HG03135 (cell line): ENCODE results near the gene C1orf232.

ENCODE experiments used
- ATAC-seq: cut with Tn5 transposase; IDR thresholded peaks from one replicate; pipeline ENCODE4 v1.9.1; 2021; ENCODE audit warnings: mild to moderate bottlenecking, moderate library complexity; ENCODE audit not compliant: unreplicated experiment

The C1orf232 gene

GRCh38 chr1:26158271-26158907 is 10.4 kb downstream of the C1orf232 start:
- no peak for ATAC-seq

GRCh38 chr1:26156285-26157038 is 12.3 kb downstream of the C1orf232 start:
- ATAC-seq = no peak

- ATAC-seq = no peak
Observed at GRCh38 chr1:26155370-26156284, 13.1 kb downstream of the C1orf232 start.

- ATAC-seq = no peak
Observed at GRCh38 chr1:26154750-26155149, 14.0 kb downstream of the C1orf232 start.

DNA sequence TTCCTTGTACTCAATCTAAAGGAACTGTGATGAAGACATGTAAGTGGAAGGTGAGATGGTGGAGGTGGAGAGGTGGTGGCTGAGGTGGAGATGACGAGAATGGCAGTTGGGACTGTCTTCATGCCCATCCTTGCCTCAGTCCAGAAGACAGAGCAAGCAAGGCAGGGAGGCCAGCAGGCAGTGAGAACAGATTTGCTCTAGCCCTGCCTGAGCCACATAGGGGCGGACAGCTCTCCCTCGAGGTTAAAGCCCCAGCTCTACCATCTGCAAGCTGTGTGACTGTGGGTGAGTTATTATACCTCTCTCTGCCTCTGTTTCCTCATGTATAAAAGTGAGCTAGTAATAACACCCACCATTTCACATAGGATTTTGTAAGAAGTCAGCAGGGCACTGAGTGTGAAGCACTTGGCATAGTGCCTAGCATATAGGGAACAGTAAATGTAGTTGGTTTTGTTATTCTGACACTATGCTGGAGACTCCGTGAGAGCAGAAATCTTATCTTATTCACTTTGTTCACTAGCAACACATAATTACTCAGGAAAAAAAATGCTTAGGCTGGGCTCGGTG is 14.7 kb downstream of the C1orf232 start:
- no peak for ATAC-seq

DNA sequence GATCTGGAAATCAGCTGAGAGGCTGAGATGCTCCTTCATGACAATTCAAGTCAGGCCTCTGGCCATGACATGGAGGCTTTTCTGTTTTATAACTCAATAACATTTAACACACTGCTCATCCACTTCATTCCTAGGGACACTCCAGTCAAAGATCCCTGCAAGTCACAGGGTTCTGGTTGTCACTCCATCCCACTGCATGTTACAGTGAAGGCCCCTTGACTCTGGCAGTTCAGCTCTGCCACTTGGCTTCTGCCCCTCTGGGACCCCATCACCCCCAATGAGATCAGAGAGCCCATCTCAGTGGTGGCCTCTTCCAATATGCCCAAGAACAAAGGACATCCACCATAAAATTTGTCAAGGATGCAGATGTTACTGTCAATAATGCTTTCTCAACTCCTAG is 19.9 kb downstream of the C1orf232 start:
- ATAC-seq = no peak

GRCh38 chr1:26145960-26146294 is 22.8 kb downstream of the C1orf232 start:
- no peak for ATAC-seq

DNA sequence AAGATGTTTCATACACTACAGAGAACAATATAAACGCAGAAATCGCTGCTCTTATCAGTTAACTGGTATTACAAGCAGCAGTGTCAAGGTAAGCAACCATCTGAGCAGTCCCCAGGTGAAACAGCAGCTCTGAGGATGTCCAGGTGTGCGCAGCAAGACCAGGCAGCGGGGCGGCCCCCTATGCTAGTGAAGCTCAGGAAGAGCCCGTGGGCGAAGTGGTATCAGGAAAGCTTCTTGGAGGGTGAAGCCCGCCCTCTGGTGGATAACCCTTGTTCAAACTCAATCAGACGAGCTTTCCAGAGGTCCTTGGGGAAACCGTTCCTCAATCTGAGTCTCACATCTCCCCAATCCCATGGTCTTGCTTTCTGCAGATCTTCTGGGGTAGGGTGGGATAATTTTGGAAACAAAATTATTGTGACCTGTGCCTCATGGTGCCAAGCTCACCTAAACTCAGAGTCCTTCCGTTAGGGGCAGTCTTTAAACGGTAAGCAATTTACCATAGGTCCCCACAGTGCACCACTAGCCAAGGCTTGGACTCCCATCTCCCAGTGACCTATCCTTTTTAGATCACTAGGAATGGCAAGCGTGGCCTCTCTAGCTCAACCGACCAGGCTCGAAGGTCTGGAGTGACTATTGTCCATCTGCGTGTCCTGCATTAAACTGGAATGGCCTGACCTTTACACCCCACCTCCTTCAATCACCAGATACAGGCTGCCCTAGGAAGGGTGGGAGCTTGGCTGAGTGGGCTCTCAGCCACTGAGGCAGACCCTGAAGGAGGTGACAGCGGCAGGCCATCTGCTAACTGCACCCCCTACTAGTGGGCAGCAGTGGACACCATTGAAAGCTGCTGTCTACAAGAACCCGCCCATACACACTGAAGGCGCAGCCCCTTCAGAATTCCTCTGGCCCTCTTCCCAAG is 23.5 kb downstream of the C1orf232 start:
- ATAC-seq = no peak

GRCh38 chr1:26142159-26142558 is 26.6 kb downstream of the C1orf232 start:
- ATAC-seq = no peak

GRCh38 chr1:26138974-26139558 is 29.7 kb downstream of the C1orf232 start:
- ATAC-seq = no peak

- ATAC-seq = no peak
Observed at GRCh38 chr1:26134466-26134865, 34.3 kb downstream of the C1orf232 start.

- ATAC-seq = no peak
Observed at GRCh38 chr1:26132834-26133167, 36.0 kb downstream of the C1orf232 start.

- no peak for ATAC-seq
Observed at GRCh38 chr1:26132128-26132833, 36.5 kb downstream of the C1orf232 start.

DNA sequence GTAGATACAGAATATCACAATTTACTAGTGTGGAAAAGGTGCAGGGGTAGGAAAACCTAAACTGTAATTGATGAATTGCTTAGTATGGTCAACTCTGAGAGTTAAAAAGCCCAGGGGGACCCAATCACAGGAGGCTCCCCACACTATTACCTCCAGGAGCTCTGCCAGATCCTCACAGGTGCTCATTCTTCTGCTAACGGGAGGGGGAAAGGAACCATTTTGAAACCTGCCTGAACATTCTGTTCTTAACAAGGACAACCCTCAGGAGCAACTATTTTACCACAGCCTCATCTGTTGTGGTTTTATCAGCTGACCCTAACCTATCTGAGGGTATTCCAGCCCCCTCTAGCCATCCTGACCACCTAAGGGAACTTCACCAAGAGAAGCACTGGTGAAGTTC is 38.1 kb downstream of the C1orf232 start:
- ATAC-seq = no peak

DNA sequence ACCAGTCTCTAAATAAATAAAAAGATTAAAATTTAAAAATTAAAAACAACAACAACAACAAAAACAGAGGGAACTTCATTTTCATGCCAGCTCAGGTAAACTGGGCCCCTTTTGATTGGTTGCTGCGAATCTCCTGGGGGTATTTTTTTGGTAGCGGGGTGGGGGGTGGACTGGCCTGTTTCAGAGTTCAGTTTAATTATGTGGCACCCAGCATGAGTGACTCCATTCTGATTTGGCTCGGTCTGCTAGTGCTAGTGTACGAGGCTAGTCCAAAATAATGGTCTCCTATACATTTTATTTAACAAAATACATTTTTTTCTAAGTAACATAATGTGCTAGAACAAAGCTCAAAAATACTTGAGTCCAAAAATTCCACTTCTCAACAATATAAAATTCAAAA is 39.0 kb downstream of the C1orf232 start:
- no peak for ATAC-seq

DNA sequence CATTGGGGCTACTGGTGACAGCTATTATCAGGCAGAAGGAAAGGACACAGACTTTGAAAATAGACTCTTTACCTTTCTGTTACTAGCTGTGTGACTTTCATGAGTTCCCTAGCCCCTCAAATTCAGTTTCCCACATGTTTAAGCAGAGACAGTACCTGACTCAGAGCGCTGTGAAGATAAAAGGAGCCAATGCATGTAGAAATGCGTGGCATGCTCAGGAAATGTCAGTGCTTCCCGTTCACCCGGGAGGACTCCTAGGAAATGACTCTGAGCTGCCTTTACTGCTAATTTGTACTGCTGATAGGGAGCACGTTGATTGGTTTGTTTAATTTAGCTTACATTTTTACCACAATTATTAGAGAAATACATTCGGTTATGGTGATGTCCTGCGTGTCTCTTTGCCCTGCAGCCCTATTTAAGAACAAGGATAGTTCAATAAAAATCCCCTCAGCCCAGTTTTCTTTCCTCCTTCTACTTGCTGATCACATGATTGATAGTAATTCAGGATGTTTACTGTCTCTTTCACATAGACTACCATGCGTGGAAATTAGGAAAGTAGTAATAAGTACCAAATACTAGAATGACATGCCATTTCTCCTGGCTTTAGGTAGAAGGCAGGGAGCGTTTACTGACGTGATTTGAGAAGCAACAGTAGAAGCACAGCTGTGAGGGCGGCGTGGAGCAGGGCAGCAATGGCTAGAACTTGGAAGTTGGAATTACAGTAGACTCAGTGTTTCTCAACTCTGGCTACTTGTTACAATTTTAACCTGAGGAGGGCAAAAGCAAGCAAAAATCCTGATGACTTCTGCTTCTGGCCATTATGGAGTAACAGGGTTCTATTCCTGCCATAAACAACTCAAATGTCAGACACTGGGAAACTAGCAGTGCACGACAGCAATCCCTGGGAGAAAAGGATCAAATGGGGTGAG is 41.3 kb downstream of the C1orf232 start:
- no peak for ATAC-seq

DNA sequence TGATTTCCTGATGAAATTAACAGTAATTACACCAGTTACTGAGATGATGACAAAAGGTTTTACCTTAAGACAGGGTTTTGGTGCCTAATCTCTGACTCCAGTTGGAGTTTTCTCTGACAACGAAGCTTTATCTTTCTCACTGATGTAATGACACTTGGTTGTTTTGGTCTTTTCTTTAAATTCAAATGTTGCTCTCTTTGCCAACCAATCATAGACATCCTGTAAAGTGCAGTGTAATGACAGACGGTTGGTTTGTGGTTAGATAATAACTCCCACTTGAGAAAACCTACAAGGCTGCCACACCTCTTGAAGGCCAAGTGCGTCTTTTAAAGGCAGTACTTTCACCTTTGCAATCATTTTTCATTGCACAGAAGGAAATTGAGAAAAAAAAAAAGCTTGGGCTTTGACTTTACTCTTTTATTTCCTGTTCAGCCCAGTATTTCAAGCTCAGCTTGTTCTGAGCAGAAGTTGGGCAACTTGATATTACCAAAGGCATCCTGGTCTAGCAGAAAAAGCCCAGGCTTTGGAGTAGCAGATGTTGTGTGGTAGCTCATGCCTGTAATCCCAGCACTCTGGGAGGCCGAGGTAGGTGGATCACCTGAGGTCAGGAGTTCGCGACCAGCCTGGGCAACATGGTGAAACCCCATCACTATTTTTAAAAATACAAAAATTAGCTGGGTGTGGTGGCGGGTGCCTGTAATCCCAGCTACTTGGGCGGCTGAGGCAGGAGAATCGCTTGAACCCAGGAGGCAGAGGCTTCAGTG is 42.3 kb downstream of the C1orf232 start:
- ATAC-seq = peak; percentile 90

GRCh38 chr1:26125946-26126320 is 42.8 kb downstream of the C1orf232 start:
- ATAC-seq = no peak
